ENCODE results near the gene TOMM70.
"Not testable (repeated sequence)": the region's sequence is repeated elsewhere in the genome, so short reads cannot be mapped to it uniquely, and the experiment has no call there.

The TOMM70 gene

DNA sequence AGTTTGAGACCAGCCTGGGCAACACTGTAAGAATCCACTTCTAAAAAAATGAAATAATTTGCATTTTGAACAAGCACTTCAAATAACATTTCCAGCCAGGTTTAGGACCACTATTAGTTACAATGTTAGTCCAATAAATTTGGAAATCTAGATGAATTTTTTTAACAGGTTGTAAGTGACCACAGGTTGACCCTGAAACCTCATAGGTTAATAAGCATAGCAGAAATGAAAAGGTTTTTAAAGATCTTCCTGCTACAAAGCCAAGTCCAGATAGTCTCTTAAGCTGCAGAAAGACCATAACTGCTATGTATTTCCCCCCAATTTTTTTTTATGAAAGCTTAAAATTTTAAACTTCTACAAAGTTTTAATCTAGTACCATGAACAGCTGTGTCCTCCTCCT lies 67.8 kb downstream of the TOMM70 start:
- H3K9me3 ChIP-seq (replicated peaks; ENCODE audit: insufficient read depth, low read length), result no peaks in the 10 kb centered on the region
- no peak overlapping the region for H3K4me2 ChIP-seq (ENCODE audit: low read depth, low read length)

DNA sequence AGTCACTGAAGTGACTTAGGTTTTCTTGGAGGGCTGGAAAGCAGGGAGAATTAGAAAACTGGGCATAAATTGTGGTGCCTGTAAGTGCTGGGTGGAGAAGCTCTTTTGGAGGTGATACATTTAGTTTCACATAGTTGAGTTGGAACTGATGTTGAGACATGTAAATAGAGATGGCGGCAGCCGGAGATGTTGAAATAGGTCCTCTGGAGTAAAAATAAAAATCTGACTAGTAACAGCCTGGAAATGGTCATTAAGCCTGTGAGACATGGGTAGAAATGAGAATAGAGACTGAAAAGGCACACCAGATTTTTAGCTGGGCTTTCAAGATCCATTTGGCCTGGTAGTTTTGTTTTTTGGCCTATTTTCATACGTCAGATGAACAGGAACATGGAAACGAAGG lies 69.2 kb downstream of the TOMM70 start:
- H3K79me2 ChIP-seq (ENCODE audit: low read length), result 0 out of 2 replicates have a peak, but pooled peaks cover 3% of the 10 kb centered on the region
- DNase-seq, result no peak
- no peak overlapping the region for H2AFZ ChIP-seq (ENCODE audit: low read length)
- H3K9me3 ChIP-seq (replicated peaks; ENCODE audit: insufficient read depth, low read length), result no peaks in the 10 kb centered on the region
- H4K20me1 ChIP-seq (ENCODE audit: insufficient read depth, low read length), result no peaks in the 10 kb centered on the region
- no peaks in the 10 kb centered on the region for H3K36me3 ChIP-seq (replicated peaks; ENCODE audit: insufficient read depth, low read length)
- H3K27ac ChIP-seq (ENCODE audit: low read length), result no peak overlapping the region
- H3K9me2 ChIP-seq (replicated peaks; ENCODE audit: insufficient read depth, low read length), result no peaks in the 10 kb centered on the region
- H3K9ac ChIP-seq (ENCODE audit: low read length), result no peak overlapping the region
- TF ChIP-seq EZH2phosphoT487 (IDR thresholded peaks at IDR 0.05; ENCODE audit: low read length), result no peak
- no peak overlapping the region for H3K4me3 ChIP-seq (ENCODE audit: low read length)
- H3K4me2 ChIP-seq (ENCODE audit: low read depth, low read length), result no peak overlapping the region
- no peaks in the 10 kb centered on the region for H3F3A ChIP-seq (ENCODE audit: insufficient read depth, low read length)
- no peaks in the 10 kb centered on the region for H3K27me3 ChIP-seq (replicated peaks; ENCODE audit: insufficient read depth, low read length)
- 0 out of 2 replicates have a peak, but pooled peaks cover 4% of the 10 kb centered on the region for H3K4me1 ChIP-seq (ENCODE audit: low read length)

More for the DNA sequence above, 67.8 kb downstream of the TOMM70 start:
- Histone ChIP-seq H2AFZ (ENCODE audit: low read length) (no peak overlapping the region), H4K20me1 (ENCODE audit: insufficient read depth, low read length) (no peaks in the 10 kb centered on the region), H3F3A (ENCODE audit: insufficient read depth, low read length) (no peaks in the 10 kb centered on the region), H3K27me3 (replicated peaks; ENCODE audit: insufficient read depth, low read length) (no peaks in the 10 kb centered on the region), H3K79me2 (ENCODE audit: low read length) (0 out of 2 replicates have a peak, but pooled peaks cover 3% of the 10 kb centered on the region), H3K4me1 (ENCODE audit: low read length) (0 out of 2 replicates have a peak, but pooled peaks cover 4% of the 10 kb centered on the region), H3K4me3 (ENCODE audit: low read length) (no peak overlapping the region), H3K9me2 (replicated peaks; ENCODE audit: insufficient read depth, low read length) (no peaks in the 10 kb centered on the region), H3K36me3 (replicated peaks; ENCODE audit: insufficient read depth, low read length) (no peaks in the 10 kb centered on the region), H3K9ac (ENCODE audit: low read length) (no peak overlapping the region), H3K27ac (ENCODE audit: low read length) (no peak overlapping the region)
- no peak for DNase-seq
- TF ChIP-seq EZH2 (optimal IDR thresholded peaks at IDR 0.05; ENCODE audit: low read depth, low read length) (no peak), EZH2phosphoT487 (IDR thresholded peaks at IDR 0.05; ENCODE audit: low read length) (no peak)
- TF ChIP-seq, protein P1, sequence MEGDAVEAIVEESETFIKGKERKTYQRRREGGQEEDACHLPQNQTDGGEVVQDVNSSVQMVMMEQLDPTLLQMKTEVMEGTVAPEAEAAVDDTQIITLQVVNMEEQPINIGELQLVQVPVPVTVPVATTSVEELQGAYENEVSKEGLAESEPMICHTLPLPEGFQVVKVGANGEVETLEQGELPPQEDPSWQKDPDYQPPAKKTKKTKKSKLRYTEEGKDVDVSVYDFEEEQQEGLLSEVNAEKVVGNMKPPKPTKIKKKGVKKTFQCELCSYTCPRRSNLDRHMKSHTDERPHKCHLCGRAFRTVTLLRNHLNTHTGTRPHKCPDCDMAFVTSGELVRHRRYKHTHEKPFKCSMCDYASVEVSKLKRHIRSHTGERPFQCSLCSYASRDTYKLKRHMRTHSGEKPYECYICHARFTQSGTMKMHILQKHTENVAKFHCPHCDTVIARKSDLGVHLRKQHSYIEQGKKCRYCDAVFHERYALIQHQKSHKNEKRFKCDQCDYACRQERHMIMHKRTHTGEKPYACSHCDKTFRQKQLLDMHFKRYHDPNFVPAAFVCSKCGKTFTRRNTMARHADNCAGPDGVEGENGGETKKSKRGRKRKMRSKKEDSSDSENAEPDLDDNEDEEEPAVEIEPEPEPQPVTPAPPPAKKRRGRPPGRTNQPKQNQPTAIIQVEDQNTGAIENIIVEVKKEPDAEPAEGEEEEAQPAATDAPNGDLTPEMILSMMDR (IDR thresholded peaks at IDR 0.05; ENCODE audit: low read length), result no peak

DNA sequence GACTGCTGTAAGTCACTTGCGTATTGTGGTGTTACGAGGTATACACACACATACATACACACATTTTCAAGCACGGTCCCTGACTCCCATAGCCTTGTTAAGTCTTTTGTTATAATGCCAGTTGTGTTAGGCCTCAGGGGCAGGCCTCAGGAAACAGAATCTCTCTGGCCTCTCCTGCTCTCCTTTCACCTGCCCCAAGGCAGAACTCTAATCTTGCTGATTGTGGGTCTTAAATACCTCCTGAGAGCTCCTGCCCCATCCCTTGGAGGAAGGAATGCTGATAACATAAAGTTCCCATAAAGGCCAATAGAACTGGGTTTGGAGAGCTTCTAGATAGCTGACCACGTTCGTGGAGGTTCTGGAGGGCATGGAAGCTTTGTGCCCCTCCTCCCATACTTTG lies 70.2 kb downstream of the TOMM70 start:
- no peak for DNase-seq
- Histone ChIP-seq H4K20me1 (ENCODE audit: insufficient read depth, low read length) (no peaks in the 10 kb centered on the region), H3K4me1 (ENCODE audit: low read length) (0 out of 2 replicates have a peak, but pooled peaks cover 4% of the 10 kb centered on the region), H3K79me2 (ENCODE audit: low read length) (0 out of 2 replicates have a peak, but pooled peaks cover under 1% of the 10 kb centered on the region), H3K4me3 (ENCODE audit: low read length) (no peak overlapping the region), H3K4me2 (ENCODE audit: low read depth, low read length) (no peak overlapping the region), H3K36me3 (replicated peaks; ENCODE audit: insufficient read depth, low read length) (no peaks in the 10 kb centered on the region), H3K9me2 (replicated peaks; ENCODE audit: insufficient read depth, low read length) (no peaks in the 10 kb centered on the region), H3K9ac (ENCODE audit: low read length) (no peak overlapping the region), H2AFZ (ENCODE audit: low read length) (no peak overlapping the region), H3K9me3 (replicated peaks; ENCODE audit: insufficient read depth, low read length) (no peaks in the 10 kb centered on the region), H3K27me3 (replicated peaks; ENCODE audit: insufficient read depth, low read length) (no peaks in the 10 kb centered on the region), H3F3A (ENCODE audit: insufficient read depth, low read length) (no peaks in the 10 kb centered on the region), H3K27ac (ENCODE audit: low read length) (no peak overlapping the region)
- TF ChIP-seq EZH2 (optimal IDR thresholded peaks at IDR 0.05; ENCODE audit: low read depth, low read length), result no peak

DNA sequence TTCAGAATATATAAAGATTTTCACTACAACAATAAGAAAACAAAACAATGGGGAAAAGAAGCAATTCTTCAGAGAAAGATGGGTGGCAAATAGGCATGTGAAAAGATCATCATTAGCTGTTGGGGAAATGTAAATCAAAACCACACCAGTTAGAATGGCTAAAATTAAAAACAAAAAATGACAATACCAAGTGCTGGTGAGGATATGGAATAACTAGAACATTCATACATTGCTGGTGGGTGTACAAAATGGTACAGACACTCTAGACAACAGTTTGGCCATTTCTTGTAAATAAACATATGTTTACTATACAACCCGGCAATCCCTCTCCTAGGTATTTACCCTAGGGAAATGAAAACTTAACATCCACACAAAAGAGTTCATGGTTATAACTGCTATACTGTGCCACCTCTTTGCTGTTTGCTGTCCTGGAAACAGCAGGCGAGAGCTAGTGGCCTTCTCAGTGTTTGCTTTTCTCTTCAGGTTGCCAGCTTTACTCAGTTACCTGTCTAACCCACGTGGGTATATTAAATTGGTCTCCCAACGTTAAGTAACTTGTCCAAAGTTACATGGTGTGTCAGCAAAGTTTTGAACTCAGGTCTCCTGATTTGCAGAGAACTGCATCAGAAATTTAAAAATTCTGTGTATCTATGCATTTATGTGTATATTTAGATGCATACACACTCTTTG lies 70.9 kb downstream of the TOMM70 start:
- H3K27me3 ChIP-seq (replicated peaks; ENCODE audit: insufficient read depth, low read length), result no peaks in the 10 kb centered on the region
- no peak overlapping the region for H3K27ac ChIP-seq (ENCODE audit: low read length)
- no peak overlapping the region for H3K4me3 ChIP-seq (ENCODE audit: low read length)
- no peak overlapping the region for H2AFZ ChIP-seq (ENCODE audit: low read length)
- H3K9me3 ChIP-seq (replicated peaks; ENCODE audit: insufficient read depth, low read length), result no peaks in the 10 kb centered on the region
- TF ChIP-seq, protein P1 (IDR thresholded peaks at IDR 0.05; ENCODE audit: low read length), result no peak
- TF ChIP-seq EZH2 (optimal IDR thresholded peaks at IDR 0.05; ENCODE audit: low read depth, low read length) (no peak), EZH2phosphoT487 (IDR thresholded peaks at IDR 0.05; ENCODE audit: low read length) (no peak)
- H3K4me2 ChIP-seq (ENCODE audit: low read depth, low read length), result no peak overlapping the region
- H3K4me1 ChIP-seq (ENCODE audit: low read length), result no peaks in the 10 kb centered on the region
- no peaks in the 10 kb centered on the region for H3K79me2 ChIP-seq (ENCODE audit: low read length)
- H3K36me3 ChIP-seq (replicated peaks; ENCODE audit: insufficient read depth, low read length), result no peaks in the 10 kb centered on the region
- H3K9me2 ChIP-seq (replicated peaks; ENCODE audit: insufficient read depth, low read length), result no peaks in the 10 kb centered on the region
- no peak for DNase-seq
- H3K9ac ChIP-seq (ENCODE audit: low read length), result no peak overlapping the region
- no peaks in the 10 kb centered on the region for H4K20me1 ChIP-seq (ENCODE audit: insufficient read depth, low read length)
- no peaks in the 10 kb centered on the region for H3F3A ChIP-seq (ENCODE audit: insufficient read depth, low read length)

DNA sequence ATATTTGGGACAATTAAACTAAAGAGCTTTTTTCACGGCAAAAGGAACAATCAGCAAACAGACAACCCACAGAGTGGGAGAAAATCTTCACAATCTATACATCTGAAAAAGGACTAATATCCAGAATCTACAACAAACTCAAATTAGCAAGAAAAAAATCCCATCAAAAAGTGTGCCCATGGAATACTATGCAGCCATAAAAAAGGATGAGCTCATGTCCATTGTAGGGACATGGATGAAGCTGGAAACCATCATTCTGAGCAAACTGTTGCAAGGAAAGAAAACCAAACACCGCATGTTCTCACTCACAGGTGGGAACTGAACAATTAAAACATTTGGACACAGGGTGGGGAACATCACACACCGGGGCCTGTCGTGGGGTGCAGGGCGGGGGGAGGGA lies 73.5 kb downstream of the TOMM70 start:
- not testable (repeated sequence) for H3K27me3 ChIP-seq (replicated peaks; ENCODE audit: insufficient read depth, low read length); H4K20me1 ChIP-seq (ENCODE audit: insufficient read depth, low read length); H3K9me3 ChIP-seq (replicated peaks; ENCODE audit: insufficient read depth, low read length); H3K4me1 ChIP-seq (ENCODE audit: low read length); H3K36me3 ChIP-seq (replicated peaks; ENCODE audit: insufficient read depth, low read length); H3K4me2 ChIP-seq (ENCODE audit: low read depth, low read length); H3K27ac ChIP-seq (ENCODE audit: low read length); H3F3A ChIP-seq (ENCODE audit: insufficient read depth, low read length); H3K9me2 ChIP-seq (replicated peaks; ENCODE audit: insufficient read depth, low read length); H3K9ac ChIP-seq (ENCODE audit: low read length); H3K79me2 ChIP-seq (ENCODE audit: low read length); H3K4me3 ChIP-seq (ENCODE audit: low read length); DNase-seq; H2AFZ ChIP-seq (ENCODE audit: low read length)
